Memory B cell (primary cell): Measurements from ENCODE around the gene SMYD5.

Experiments used
- ATAC-seq: fragments of 150-1000 bp; cut with Tn5 transposase; 2 replicates; pipeline ENCODE4 v1.10.0; 2021; ENCODE audit warnings: low read depth, mild to moderate bottlenecking, moderate library complexity
- DNase-seq, 2 donors: peaks; one replicate each; pipeline ENCODE4 v3.0.0; 2022; ENCODE audit warnings: low spot score in 2 of 2
- H3K27ac Mint-ChIP-seq: one replicate; pipeline ENCODE4 v1.8.0; 2022; ENCODE audit warnings: mild to moderate bottlenecking, moderate library complexity, mixed read lengths
- H3K27me3 Mint-ChIP-seq: one replicate; pipeline ENCODE4 v1.8.0; 2022; ENCODE audit warnings: mixed read lengths
- H3K36me3 Mint-ChIP-seq: one replicate; pipeline ENCODE4 v1.8.0; 2022; ENCODE audit warnings: mild to moderate bottlenecking, mixed read lengths
- H3K4me1 Mint-ChIP-seq: one replicate; pipeline ENCODE4 v1.8.0; 2022; ENCODE audit warnings: mixed read lengths
- H3K4me3 Mint-ChIP-seq: one replicate; pipeline ENCODE4 v1.8.0; 2022; ENCODE audit warnings: mild to moderate bottlenecking, moderate library complexity, mixed read lengths
- H3K9me3 Mint-ChIP-seq: one replicate; pipeline ENCODE4 v1.8.0; 2022; ENCODE audit warnings: mixed read lengths

SMYD5 gene

DNA sequence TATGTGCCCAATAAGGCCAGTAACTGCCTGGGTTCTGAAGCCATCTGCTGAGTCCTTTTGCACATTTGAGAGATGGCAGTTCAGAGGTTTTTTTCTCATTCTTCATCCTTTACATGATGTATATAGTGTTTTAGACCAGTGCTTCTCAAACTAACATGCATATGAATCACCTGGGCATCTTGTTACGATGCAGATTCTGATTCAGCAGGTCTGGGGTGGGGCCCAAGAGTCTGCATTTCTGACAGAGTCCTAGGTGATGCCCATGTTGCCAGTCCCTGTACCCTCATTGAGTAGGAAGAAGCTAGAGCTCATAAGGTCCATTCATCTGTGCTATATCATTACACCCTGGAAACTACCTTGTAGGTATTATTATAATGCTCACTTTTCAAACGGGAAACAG, 3.8 kb downstream of the SMYD5 start:
- Mint-ChIP-seq H3K4me3 (no peak overlapping the region), H3K27me3 (no peaks in the 10 kb centered on the region), H3K9me3 (no peaks in the 10 kb centered on the region), H3K4me1 (peaks cover 17% of the 10 kb centered on the region), H3K36me3 (peaks cover 10% of the 10 kb centered on the region), H3K27ac (no peak overlapping the region)
- DNase-seq (no peak), ATAC-seq (no peak)

- Mint-ChIP-seq H3K4me3 (no peak overlapping the region), H3K27ac (no peak overlapping the region), H3K4me1 (peaks cover 15% of the 10 kb centered on the region), H3K9me3 (no peaks in the 10 kb centered on the region), H3K36me3 (peaks cover 10% of the 10 kb centered on the region), H3K27me3 (no peaks in the 10 kb centered on the region)
- no peak for ATAC-seq
- no peak for DNase-seq
Observed at GRCh38 chr2:73218298-73218697, 4.3 kb downstream of the SMYD5 start.

DNA sequence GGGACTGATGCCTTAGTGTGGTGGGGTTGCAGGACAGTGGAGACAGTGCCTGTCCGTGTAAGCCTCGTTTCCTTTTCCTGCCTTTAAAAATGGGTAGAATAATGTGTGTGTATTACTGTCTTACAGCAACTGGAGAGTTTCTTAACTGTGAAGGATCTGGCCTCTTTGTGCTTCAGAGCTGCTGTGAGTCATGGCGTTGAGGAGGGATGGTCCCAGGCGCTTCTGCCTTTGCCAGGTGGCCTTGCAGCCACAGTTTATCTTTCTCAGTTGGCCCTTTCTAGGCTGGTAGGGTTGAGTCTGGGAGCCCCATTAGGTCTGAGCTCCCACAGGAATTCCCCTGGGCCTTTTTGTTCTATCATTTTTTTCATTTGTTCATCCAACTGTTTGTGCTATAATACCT, 9.8 kb downstream of the SMYD5 start:
- H3K27ac Mint-ChIP-seq = peak overlapping the region; percentile 19
- H3K4me1 Mint-ChIP-seq = no peaks in the 10 kb centered on the region
- peaks cover 11% of the 10 kb centered on the region for H3K36me3 Mint-ChIP-seq
- ATAC-seq = no peak
- no peak for DNase-seq
- H3K4me3 Mint-ChIP-seq = no peak overlapping the region
- H3K9me3 Mint-ChIP-seq = no peaks in the 10 kb centered on the region
- H3K27me3 Mint-ChIP-seq = no peaks in the 10 kb centered on the region

DNA sequence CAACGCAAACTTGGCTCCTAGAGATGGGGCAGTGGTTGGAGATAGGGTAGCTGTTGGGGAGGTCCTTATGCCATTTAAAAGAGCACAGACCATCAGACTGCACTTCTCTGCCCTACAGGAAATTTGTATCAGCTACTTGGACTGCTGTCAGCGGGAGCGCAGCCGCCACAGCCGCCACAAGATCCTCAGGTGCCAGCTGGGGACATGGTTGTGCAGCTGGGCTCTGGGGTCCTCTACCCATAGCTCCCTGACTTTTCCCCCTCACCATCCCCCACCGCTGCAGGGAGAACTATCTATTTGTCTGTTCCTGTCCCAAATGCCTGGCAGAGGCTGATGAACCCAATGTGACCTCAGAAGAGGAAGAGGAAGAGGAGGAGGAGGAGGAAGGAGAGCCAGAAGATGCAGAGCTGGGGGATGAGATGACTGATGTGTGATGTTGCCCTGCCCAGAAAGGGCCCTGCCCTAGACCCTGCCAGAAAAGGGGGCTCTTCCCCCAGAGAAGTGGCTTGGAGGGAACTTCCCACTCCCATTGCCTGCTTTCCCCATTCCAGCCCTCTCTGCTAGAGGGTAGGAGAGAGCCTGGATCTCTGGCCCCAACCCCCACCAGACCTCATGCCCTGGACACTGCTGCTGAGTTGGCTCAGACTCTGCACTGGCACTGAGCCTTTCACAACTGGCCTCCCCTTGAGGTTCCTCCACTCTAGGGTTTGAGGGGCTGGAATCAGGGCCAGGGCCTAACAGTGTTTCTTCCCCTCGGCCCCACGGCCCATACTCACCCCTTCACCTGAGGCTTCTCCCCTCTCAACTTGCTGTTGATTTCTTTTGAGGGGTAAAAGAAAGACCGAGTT, 11.7 kb downstream of the SMYD5 start:
- ATAC-seq (no peak), DNase-seq (no peak)
- Mint-ChIP-seq H3K4me1 (no peaks in the 10 kb centered on the region), H3K4me3 (no peak overlapping the region), H3K9me3 (no peaks in the 10 kb centered on the region), H3K36me3 (peaks cover 8% of the 10 kb centered on the region), H3K27ac (no peak overlapping the region), H3K27me3 (no peaks in the 10 kb centered on the region)

DNA sequence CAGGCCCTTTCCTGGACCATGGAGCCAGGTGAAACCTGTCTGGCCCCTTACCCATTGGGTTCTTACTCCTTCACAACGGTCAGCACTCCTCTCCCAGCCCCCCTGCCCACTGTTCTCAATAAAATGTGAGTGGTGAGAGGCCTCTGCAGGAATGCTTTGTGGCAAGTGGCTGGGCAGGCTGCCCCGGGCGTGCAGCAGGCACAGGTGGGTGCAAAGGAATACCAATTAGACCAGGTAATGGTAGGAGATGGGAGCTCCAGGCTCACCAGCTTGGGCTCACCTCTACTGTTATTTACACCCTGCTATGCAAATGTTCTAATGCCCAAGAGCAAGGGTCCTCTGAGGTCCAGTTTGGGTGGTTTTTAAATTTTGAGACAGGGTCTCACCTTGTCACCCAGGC, 13.0 kb downstream of the SMYD5 start:
- DNase-seq (no peak), ATAC-seq (no peak)
- Mint-ChIP-seq H3K4me1 (no peaks in the 10 kb centered on the region), H3K27ac (no peak overlapping the region), H3K27me3 (no peaks in the 10 kb centered on the region), H3K4me3 (no peak overlapping the region), H3K9me3 (no peaks in the 10 kb centered on the region), H3K36me3 (peaks cover 3% of the 10 kb centered on the region)

DNA sequence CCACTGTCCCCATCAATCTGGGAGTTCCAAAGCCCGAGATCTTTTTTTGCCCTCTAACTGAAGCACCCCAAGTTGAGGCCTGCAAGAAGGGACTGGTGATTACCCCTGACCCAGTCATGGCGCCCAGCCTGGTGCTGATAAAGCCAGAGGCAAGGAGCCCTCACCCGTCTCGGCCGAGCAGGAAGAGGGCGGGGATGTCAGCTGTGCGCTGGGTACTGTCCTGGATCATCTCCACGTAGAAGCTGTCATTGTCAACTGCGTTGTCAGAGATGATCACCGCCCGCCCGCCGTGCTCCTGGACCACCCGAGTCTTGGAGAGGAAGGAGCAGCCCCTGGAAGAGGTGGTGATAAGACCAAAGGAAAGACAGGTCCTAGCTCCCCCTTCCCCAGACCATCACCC, 14.6 kb downstream of the SMYD5 start:
- DNase-seq (no peak), ATAC-seq (no peak)
- peaks cover 5% of the 10 kb centered on the region for H3K4me1 Mint-ChIP-seq
- H3K36me3 Mint-ChIP-seq = peaks cover 2% of the 10 kb centered on the region
- H3K27me3 Mint-ChIP-seq = no peaks in the 10 kb centered on the region
- no peaks in the 10 kb centered on the region for H3K9me3 Mint-ChIP-seq
- no peak overlapping the region for H3K27ac Mint-ChIP-seq
- no peak overlapping the region for H3K4me3 Mint-ChIP-seq

- ATAC-seq (no peak), DNase-seq (peak in 1 of 2 donors; percentile 37)
- H3K9me3 Mint-ChIP-seq = no peaks in the 10 kb centered on the region
- peak overlapping the region; percentile 94 for H3K4me3 Mint-ChIP-seq
- H3K36me3 Mint-ChIP-seq = peaks cover 2% of the 10 kb centered on the region
- no peaks in the 10 kb centered on the region for H3K27me3 Mint-ChIP-seq
- H3K27ac Mint-ChIP-seq = peak overlapping the region; percentile 96
- peaks cover 26% of the 10 kb centered on the region for H3K4me1 Mint-ChIP-seq
Observed at GRCh38 chr2:73232403-73233153, 18.5 kb downstream of the SMYD5 start.

DNA sequence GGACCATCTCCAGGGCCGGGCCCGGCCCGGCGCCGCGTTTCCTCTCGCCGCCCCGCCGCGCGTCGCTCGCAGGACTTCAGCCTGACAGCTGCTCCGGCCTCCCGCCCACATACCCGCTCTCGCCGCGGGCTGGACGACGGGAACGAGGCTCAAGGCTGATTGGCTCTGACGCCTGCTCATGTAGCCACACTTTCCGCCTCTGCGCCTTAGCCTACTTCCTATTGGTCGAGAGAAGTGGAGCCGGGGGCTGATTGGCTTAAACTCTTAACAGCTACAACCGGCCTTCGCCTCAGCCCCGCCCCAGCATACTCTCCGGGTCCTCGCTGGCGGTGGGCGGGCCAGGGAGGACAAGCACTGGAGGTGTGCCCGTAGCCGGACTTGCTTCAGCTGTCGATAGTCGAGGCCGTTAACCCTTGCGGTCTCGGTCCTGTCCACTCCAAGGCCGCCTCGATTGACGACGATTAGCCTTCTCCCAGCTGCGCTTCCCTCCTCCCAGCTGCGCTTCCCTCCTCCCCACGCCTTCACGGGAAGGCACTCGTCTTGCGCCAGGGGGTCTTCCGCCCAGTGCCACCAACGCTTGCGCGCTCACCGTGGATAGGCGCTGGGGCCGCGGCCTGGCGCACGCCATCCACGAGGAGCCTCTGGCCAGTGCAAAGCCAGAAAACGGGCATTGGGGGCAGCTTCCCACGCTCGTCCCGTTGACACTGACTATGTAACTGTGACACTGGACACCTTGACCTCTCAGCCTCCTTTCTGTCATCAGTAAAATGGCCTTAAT, 19.3 kb downstream of the SMYD5 start, which contains the start of gene PRADC1:
Gene PRADC1 (minus strand): TSS at position 86 of the 778 bp plus-strand sequence. CDS start 79 bp downstream, at position 7.
- ATAC-seq = peak; percentile 81
- Mint-ChIP-seq H3K27me3 (no peaks in the 10 kb centered on the region), H3K4me3 (peak within 1 kb of the TSS; percentile 94), H3K36me3 (peaks cover 2% of the 10 kb centered on the region), H3K9me3 (no peaks in the 10 kb centered on the region), H3K4me1 (peaks cover 26% of the 10 kb centered on the region), H3K27ac (peak within 1 kb of the TSS; percentile 96)
- DNase-seq = peak; percentile 80 to 92

- peaks cover 26% of the 10 kb centered on the region for H3K4me1 Mint-ChIP-seq
- no peaks in the 10 kb centered on the region for H3K9me3 Mint-ChIP-seq
Observed at GRCh38 chr2:73233932-73234832, 20.1 kb downstream of the SMYD5 start, which contains the start of gene CCT7. Gene CCT7, plus strand, starts transcription at chr2:73234308. Its CDS starts 71 bp downstream, at chr2:73234379.

GRCh38 chr2:73235315-73236028, 21.4 kb downstream of the SMYD5 start:
- ATAC-seq (no peak), DNase-seq (no peak)
- Mint-ChIP-seq H3K27me3 (no peaks in the 10 kb centered on the region), H3K36me3 (peaks cover 4% of the 10 kb centered on the region), H3K9me3 (no peaks in the 10 kb centered on the region), H3K27ac (peak overlapping the region; percentile 96), H3K4me3 (peak overlapping the region; percentile 94), H3K4me1 (peaks cover 26% of the 10 kb centered on the region)

More at GRCh38 chr2:73233932-73234832, 20.1 kb downstream of the SMYD5 start, which contains the start of gene CCT7:
- H3K36me3 Mint-ChIP-seq = peaks cover 2% of the 10 kb centered on the region
- H3K4me3 Mint-ChIP-seq = peak within 1 kb of the TSS; percentile 94
- DNase-seq = peak; percentile 83 to 84
- peak within 1 kb of the TSS; percentile 96 for H3K27ac Mint-ChIP-seq
- peak; percentile 70 for ATAC-seq
- no peaks in the 10 kb centered on the region for H3K27me3 Mint-ChIP-seq

DNA sequence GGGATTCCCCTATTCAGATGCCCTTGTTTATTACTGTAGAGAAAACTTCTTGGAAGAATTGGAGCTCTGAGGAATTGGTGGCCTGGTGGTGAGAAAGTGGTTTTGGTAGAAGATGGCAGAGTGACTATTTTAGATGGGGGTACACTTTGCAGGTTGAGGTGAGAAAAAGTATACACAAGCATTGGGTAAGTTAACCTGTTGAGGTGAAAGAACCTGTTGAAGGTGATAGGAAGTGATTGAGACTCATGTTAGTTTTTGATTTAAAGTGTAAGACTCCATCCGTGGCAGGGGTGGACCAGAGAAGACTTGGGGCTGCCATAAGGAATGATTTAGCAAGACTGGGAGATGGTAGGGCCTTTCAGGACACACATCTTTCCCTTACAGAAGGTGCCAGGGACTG, 23.1 kb downstream of the SMYD5 start:
- ATAC-seq (no peak), DNase-seq (no peak)
- H3K27me3 Mint-ChIP-seq = no peaks in the 10 kb centered on the region
- peaks cover 4% of the 10 kb centered on the region for H3K36me3 Mint-ChIP-seq
- peaks cover 26% of the 10 kb centered on the region for H3K4me1 Mint-ChIP-seq
- H3K27ac Mint-ChIP-seq = peak overlapping the region; percentile 1
- no peak overlapping the region for H3K4me3 Mint-ChIP-seq
- H3K9me3 Mint-ChIP-seq = no peaks in the 10 kb centered on the region

DNA sequence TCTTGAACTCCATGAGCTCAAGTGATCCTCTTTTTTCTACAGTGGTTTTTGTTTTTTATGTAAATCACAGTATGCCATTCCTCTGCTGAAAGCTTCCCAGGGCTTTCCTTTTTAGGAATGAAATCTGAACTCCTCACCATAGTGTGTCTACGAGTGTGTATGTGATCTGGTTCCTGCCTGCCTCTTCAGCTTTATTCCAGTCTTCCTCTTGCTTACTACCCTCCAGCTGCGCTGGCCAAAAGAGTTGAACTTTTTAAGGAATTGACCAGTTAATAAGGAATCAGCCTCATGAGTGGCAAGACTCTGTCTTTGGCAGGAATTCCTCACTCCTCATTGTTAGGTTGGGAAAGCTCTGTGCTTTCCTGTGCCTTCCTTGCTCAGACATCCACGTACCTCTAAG, 24.1 kb downstream of the SMYD5 start:
- Mint-ChIP-seq H3K9me3 (no peaks in the 10 kb centered on the region), H3K27me3 (no peaks in the 10 kb centered on the region), H3K27ac (no peak overlapping the region), H3K4me3 (no peak overlapping the region), H3K4me1 (peaks cover 21% of the 10 kb centered on the region), H3K36me3 (peaks cover 4% of the 10 kb centered on the region)
- ATAC-seq (no peak), DNase-seq (no peak)
